ENCODE measurements around the gene AMPD2.

AMPD2 gene

DNA sequence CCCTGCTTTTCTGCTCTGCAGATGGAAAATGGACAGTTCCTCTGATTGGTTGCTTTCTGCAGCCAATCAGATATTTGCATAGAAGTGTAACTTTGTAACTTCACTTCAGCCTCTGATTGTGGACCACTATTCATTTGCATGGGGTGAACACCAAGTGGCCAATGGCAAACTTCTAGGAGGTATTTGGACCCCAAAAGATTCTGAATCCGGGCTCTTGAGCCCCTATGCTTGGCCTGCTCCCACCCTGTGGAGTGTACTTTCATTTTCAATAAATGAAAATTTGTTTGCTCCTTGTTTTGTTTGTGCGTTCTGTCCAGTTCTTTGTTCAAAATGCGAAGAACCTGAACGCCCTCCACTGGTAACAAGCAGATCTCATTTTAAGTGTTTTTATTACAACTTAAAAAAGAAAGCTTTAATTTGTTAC lies 29.9 kb downstream of the AMPD2 start:
- peak; percentile 41 for DNase-seq (ENCODE audit: low read depth)
- no peak overlapping the region for H3K4me3 ChIP-seq (ENCODE audit: low read depth, low read length)
- TF ChIP-seq, protein P1, sequence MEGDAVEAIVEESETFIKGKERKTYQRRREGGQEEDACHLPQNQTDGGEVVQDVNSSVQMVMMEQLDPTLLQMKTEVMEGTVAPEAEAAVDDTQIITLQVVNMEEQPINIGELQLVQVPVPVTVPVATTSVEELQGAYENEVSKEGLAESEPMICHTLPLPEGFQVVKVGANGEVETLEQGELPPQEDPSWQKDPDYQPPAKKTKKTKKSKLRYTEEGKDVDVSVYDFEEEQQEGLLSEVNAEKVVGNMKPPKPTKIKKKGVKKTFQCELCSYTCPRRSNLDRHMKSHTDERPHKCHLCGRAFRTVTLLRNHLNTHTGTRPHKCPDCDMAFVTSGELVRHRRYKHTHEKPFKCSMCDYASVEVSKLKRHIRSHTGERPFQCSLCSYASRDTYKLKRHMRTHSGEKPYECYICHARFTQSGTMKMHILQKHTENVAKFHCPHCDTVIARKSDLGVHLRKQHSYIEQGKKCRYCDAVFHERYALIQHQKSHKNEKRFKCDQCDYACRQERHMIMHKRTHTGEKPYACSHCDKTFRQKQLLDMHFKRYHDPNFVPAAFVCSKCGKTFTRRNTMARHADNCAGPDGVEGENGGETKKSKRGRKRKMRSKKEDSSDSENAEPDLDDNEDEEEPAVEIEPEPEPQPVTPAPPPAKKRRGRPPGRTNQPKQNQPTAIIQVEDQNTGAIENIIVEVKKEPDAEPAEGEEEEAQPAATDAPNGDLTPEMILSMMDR (IDR thresholded peaks at IDR 0.05; ENCODE audit: insufficient read depth, low read depth, low read length, missing control alignments), result peak; percentile 10

DNA sequence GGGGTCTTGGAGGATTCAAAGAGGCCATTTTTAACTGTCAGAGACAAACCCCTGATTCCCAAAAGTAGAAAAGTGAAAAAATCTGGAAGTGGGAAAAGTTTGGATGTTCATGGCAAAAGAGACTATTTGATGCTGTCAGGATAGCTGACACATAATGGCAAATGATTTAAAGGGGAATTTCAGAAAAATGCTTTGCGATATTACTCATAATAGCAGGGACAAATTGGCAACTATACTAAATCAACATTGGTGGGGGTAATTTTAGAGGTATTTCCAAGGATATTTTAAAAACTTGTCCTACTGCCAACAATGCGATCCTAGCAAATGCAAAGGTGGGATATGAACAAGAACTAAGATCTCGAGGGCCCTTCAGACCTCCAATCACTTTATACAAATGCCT lies 31.0 kb downstream of the AMPD2 start:
- DNase-seq (ENCODE audit: low read depth), result no peak
- TF ChIP-seq, protein P1 (IDR thresholded peaks at IDR 0.05; ENCODE audit: insufficient read depth, low read depth, low read length, missing control alignments), result no peak
- H3K4me3 ChIP-seq (ENCODE audit: low read depth, low read length), result no peak overlapping the region

DNA sequence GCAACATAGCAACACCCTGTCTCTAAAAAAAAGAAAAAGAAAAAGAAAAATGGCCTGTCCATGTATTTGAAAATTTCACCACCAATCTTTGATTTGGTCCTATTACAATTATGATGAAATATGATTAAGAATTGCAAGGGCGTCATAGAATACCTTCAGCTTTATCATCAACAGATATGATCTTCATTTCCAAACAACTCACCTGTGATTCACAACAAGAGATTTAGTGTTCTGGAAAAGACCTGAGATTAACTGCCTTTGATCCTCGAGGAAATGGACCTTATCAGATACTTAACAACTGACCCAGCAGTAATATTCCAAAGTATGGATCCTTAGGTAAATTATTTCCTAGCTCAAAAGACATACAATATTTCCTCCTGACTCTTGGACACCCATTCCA lies 32.8 kb downstream of the AMPD2 start:
- no peak overlapping the region for H3K4me3 ChIP-seq (ENCODE audit: low read depth, low read length)
- TF ChIP-seq, protein P1 (IDR thresholded peaks at IDR 0.05; ENCODE audit: insufficient read depth, low read depth, low read length, missing control alignments), result no peak
- DNase-seq (ENCODE audit: low read depth), result no peak

DNA sequence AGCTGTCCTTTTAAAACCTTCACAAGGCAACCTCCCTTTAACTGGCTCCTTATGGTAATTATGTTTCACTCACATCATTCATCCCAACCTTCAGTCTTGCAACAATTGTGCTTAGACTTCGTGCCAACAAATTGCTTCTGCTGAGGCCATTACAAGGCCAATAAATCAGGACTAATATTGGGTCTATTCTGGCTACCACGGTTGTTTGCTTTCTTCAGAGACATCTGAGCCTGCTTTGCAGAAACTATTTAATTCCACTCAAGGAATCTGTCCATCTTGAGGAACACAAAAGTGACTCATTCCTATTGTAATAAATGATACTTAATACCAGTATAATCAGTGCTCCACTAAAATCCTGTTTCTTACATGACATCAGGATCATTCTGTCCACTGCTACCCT lies 33.7 kb downstream of the AMPD2 start:
- DNase-seq (ENCODE audit: low read depth), result no peak
- TF ChIP-seq, protein P1 (IDR thresholded peaks at IDR 0.05; ENCODE audit: insufficient read depth, low read depth, low read length, missing control alignments), result no peak
- no peak overlapping the region for H3K4me3 ChIP-seq (ENCODE audit: low read depth, low read length)

DNA sequence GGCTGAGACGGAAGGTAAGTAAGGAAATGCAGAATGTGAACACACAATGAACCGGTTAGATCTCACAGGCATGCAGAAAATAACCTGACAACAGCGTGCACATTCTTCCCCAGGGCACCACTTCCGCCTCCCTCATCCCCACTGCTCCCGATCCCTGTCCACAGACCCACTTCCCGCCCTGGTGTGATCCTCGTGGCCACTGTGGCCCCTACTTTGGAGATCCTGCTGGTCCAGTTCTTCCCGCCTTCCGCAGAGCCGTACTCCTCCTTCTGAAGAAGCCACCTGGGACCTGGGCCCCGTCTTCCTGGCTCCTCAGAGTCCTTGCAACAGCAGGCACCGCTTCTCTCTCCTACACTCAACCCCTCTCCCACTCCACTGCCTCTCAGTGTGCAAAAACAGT lies 34.9 kb downstream of the AMPD2 start:
- no peak for DNase-seq (ENCODE audit: low read depth)
- TF ChIP-seq, protein P1 (IDR thresholded peaks at IDR 0.05; ENCODE audit: insufficient read depth, low read depth, low read length, missing control alignments), result no peak
- H3K4me3 ChIP-seq (ENCODE audit: low read depth, low read length), result no peak overlapping the region

DNA sequence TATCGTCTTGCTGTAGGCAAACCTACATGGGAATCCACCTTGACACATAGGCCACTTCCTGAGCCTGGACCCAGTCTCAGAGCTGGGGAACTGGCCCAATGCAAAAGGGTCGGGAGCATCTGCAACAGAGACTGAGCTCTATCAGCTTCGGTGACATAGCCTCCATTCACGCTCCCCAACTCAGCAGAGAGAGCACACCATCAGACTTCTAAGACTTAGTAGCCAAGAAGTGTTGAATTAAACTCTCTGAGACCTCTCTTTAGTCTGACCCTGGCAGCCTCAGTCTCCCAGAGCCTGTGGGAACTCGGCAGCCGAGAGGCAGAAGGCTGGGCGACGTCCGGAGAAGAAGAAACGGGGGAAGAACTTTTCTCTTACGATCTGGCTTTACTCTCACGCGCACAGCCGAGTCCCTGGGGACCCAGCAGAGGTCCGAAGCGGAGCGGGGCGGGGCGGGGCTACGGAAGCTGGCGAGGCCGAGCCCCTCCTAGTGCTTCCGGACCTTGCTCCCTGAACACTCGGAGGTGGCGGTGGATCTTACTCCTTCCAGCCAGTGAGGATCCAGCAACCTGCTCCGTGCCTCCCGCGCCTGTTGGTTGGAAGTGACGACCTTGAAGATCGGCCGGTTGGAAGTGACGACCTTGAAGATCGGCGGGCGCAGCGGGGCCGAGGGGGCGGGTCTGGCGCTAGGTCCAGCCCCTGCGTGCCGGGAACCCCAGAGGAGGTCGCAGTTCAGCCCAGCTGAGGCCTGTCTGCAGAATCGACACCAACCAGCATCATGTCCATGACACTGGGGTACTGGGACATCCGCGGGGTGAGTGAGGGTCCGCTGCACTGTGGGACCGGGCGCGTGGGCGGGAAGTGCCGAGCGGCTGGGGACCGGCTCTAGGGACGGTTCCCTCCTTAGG lies 36.2 kb downstream of the AMPD2 start, which contains the start of gene GSTM4:
Gene GSTM4 (plus strand): TSS at position 485 of the 905 bp plus-strand sequence. CDS start 291 bp downstream, at position 776.
- TF ChIP-seq, protein P1 (IDR thresholded peaks at IDR 0.05; ENCODE audit: insufficient read depth, low read depth, low read length, missing control alignments), result no peak
- H3K4me3 ChIP-seq (ENCODE audit: low read depth, low read length), result peak within 1 kb of the TSS; percentile 74
- DNase-seq (ENCODE audit: low read depth), result peak; percentile 91

All from GM12865 (cell line).